GM23338 (cell line): Measurements from ENCODE around the gene MEGF11.

ENCODE experiments used
- CTCF ChIP-seq, 2 experiments: fragments of 200-600 bp in 1 of 2; sonication (generic) in 1 of 2; conservative IDR thresholded peaks; 2 replicates each; pipeline versions ENCODE4 v1.5.1 to v1.6.1; 2016 to 2017; ENCODE audit warnings: antibody characterized with exemption in 2 of 2, low read depth in 2 of 2, mild to moderate bottlenecking in 2 of 2, moderate library complexity in 1 of 2
- EZH2 ChIP-seq: fragments of 200-600 bp; sonication (generic); IDR thresholded peaks from one replicate; pipeline ENCODE4 v1.8.0; 2017; ENCODE audit warnings: antibody characterized with exemption, mild to moderate bottlenecking, low read depth; ENCODE audit not compliant: unreplicated experiment

- TF ChIP-seq CTCF (conservative IDR thresholded peaks at IDR 0.05; ENCODE audit: low read depth in 2 of 2) = no peak
- no peak for TF ChIP-seq EZH2
Observed at GRCh38 chr15:65893060-65893459, 360.5 kb downstream of the MEGF11 start.
